Activated naive CD4-positive, alpha-beta T cell treated with Interleukin-2 at 50 U/mL for 16 hours (primary cell): ENCODE data around the gene TM9SF2.

ENCODE experiments used
- DNase-seq: peaks from one replicate; pipeline ENCODE4 v3.0.0-alpha.2; 2020

Gene TM9SF2

GRCh38 chr13:99582511-99582910 is 81.2 kb downstream of the TM9SF2 start:
- DNase-seq: no peak

- DNase-seq: no peak
These were observed 84.3 kb downstream of the TM9SF2 start for GRCh38 chr13:99585609-99586008.

- no peak for DNase-seq
These were observed 85.7 kb downstream of the TM9SF2 start for GRCh38 chr13:99587021-99587420.

- no peak for DNase-seq
These were observed 86.8 kb downstream of the TM9SF2 start for GRCh38 chr13:99587893-99588606.

GRCh38 chr13:99589575-99589974 is 88.3 kb downstream of the TM9SF2 start:
- no peak for DNase-seq

GRCh38 chr13:99590519-99591011 is 89.3 kb downstream of the TM9SF2 start:
- DNase-seq: no peak

GRCh38 chr13:99596180-99596579 is 94.9 kb downstream of the TM9SF2 start:
- DNase-seq: no peak

- DNase-seq: no peak
These were observed 99.0 kb downstream of the TM9SF2 start for GRCh38 chr13:99600318-99600717.

- no peak for DNase-seq
These were observed 100.3 kb downstream of the TM9SF2 start for GRCh38 chr13:99601535-99601934.

GRCh38 chr13:99604636-99605035 is 103.4 kb downstream of the TM9SF2 start:
- no peak for DNase-seq

GRCh38 chr13:99605420-99606323 is 104.4 kb downstream of the TM9SF2 start:
- peak; percentile 49 for DNase-seq

- DNase-seq: peak; percentile 88
These were observed 105.2 kb downstream of the TM9SF2 start, which contains the start of gene CLYBL for GRCh38 chr13:99606324-99607066. Gene CLYBL (plus strand): TSS chr13:99606690.

GRCh38 chr13:99608345-99608744 is 107.1 kb downstream of the TM9SF2 start:
- no peak for DNase-seq

- DNase-seq: no peak
These were observed 109.5 kb downstream of the TM9SF2 start for GRCh38 chr13:99610702-99611289.
